ENCODE data around the gene KCNH4. TPM values are rescaled to one million over a fixed set of nuclear protein-coding genes. Genes with fewer than 3 reads are reported as not detected.

The KCNH4 gene
- total and polyA plus RNA-seq, 2 of the 13 experiments (the other 11 are each of a cell fraction or from before 2014, with no cell fraction given), result 0.01 to 0.09 TPM

- TF ChIP-seq NFAT5 (CRISPR knock-in tag; IDR thresholded peaks at IDR 0.05) (peak; percentile 89; the same call in 1 of the 2 replicates), ESRRA (CRISPR knock-in tag; IDR thresholded peaks at IDR 0.05; ENCODE audit: low read depth) (peak; percentile 78), ZNF574 (CRISPR knock-in tag; IDR thresholded peaks at IDR 0.05) (peak; percentile 80), SATB2 (CRISPR knock-in tag; IDR thresholded peaks at IDR 0.05) (peak; percentile 78; the same call in 1 of the 2 replicates), RXRA (CRISPR knock-in tag; IDR thresholded peaks at IDR 0.05) (peak; percentile 62), ZNF790 (CRISPR knock-in tag; IDR thresholded peaks at IDR 0.05; ENCODE audit: borderline replicate concordance) (peak; percentile 87; the same call in 1 of the 2 replicates), MAX (IDR thresholded peaks at IDR 0.05) (peak; percentile 98), REL (CRISPR knock-in tag; conservative IDR thresholded peaks at IDR 0.05) (peak; percentile 82; the same call in 1 of the 2 replicates), ZFP41 (CRISPR knock-in tag; IDR thresholded peaks at IDR 0.05; ENCODE audit: borderline replicate concordance) (peak; percentile 90; the same call in 1 of the 2 replicates), ZXDC (CRISPR knock-in tag; IDR thresholded peaks at IDR 0.05) (no peak), NFE2 (CRISPR knock-in tag; IDR thresholded peaks at IDR 0.05) (no peak), ZFP62 (CRISPR knock-in tag; IDR thresholded peaks at IDR 0.05) (peak; percentile 92), ZNF724P (CRISPR knock-in tag; IDR thresholded peaks at IDR 0.05; ENCODE audit: borderline replicate concordance) (peak; percentile 86; the same call in 1 of the 2 replicates), SAP130 (CRISPR knock-in tag; IDR thresholded peaks at IDR 0.05; ENCODE audit: low read depth) (peak; percentile 87), MTA1 (CRISPR knock-in tag; IDR thresholded peaks at IDR 0.05; ENCODE audit: borderline replicate concordance) (peak; percentile 26; the same call in 1 of the 2 replicates), SMAD9 (CRISPR knock-in tag; IDR thresholded peaks at IDR 0.05) (peak; percentile 18; the same call in 1 of the 2 replicates), REXO4 (CRISPR knock-in tag; IDR thresholded peaks at IDR 0.05; ENCODE audit: borderline replicate concordance) (peak; percentile 95)
Observed at GRCh38 chr17:42183741-42184711, 3.1 kb upstream of the KCNH4 start (continued).

Measured in HepG2 (cell line).